GM23338 (cell line): Measurements from ENCODE around the gene GPR42. TPM values are rescaled to one million over a fixed set of nuclear protein-coding genes. Genes with fewer than 3 reads are reported as not detected.
A peak's percentile ranks its signal among the peaks of the same experiment; 100 is the strongest.

Experiments
- ATAC-seq: fragments of 200-7000 bp; cut with Tn5 transposase; 3 replicates; pipeline ENCODE4 v1.9.1; 2020
- DNase-seq: peaks from one replicate; pipeline ENCODE4 v3.0.0-alpha.2; 2015; ENCODE audit warnings: low spot score
- H2AFZ ChIP-seq: fragments of 200-600 bp; sonication (generic); 2 replicates; pipeline ENCODE4 v1.8.0; 2016; ENCODE audit warnings: antibody characterized with exemption, mild to moderate bottlenecking, moderate library complexity
- H3F3A ChIP-seq: fragments of 200-600 bp; sonication (generic); replicated peaks from 2 replicates; pipeline ENCODE4 v1.8.0; 2017; ENCODE audit warnings: antibody characterized with exemption, mixed run types, low read depth
- H3K27ac ChIP-seq: fragments of 200-600 bp; sonication (generic); 2 replicates; pipeline ENCODE4 v1.6.1; 2016; ENCODE audit warnings: low read depth
- H3K27me3 ChIP-seq: fragments of 200-600 bp; sonication (generic); 2 replicates; pipeline ENCODE4 v1.8.0; 2016; ENCODE audit warnings: mild to moderate bottlenecking, mixed run types, moderate library complexity; ENCODE audit not compliant: insufficient read depth
- H3K36me3 ChIP-seq: fragments of 200-600 bp; sonication (generic); 2 replicates; pipeline ENCODE4 v1.8.0; 2016; ENCODE audit warnings: mild to moderate bottlenecking; ENCODE audit not compliant: insufficient read depth
- H3K4me1 ChIP-seq: fragments of 200-600 bp; sonication (generic); 2 replicates; pipeline ENCODE4 v1.8.0; 2016; ENCODE audit warnings: mild to moderate bottlenecking, moderate library complexity; ENCODE audit not compliant: insufficient read depth
- H3K4me2 ChIP-seq: fragments of 200-600 bp; sonication (generic); 2 replicates; pipeline ENCODE4 v1.7.1; 2017; ENCODE audit warnings: mixed run types
- H3K4me3 ChIP-seq: fragments of 200-600 bp; sonication (generic); 2 replicates; pipeline ENCODE4 v1.6.1; 2016; ENCODE audit warnings: mixed run types
- H3K79me2 ChIP-seq: fragments of 200-600 bp; sonication (generic); replicated peaks from 2 replicates; pipeline ENCODE4 v1.8.0; 2017; ENCODE audit warnings: mild to moderate bottlenecking; ENCODE audit not compliant: insufficient read depth
- H3K9me2 ChIP-seq: fragments of 200-600 bp; sonication (generic); 2 replicates; pipeline ENCODE4 v1.8.0; 2017; ENCODE audit not compliant: insufficient read depth
- H4K20me1 ChIP-seq: fragments of 200-600 bp; sonication (generic); replicated peaks from 2 replicates; pipeline ENCODE4 v1.8.0; 2017; ENCODE audit warnings: mild to moderate bottlenecking; ENCODE audit not compliant: insufficient read depth
- H3K27ac Mint-ChIP-seq: 2 replicates; pipeline ENCODE4 v1.8.0; 2020; ENCODE audit warnings: inconsistent platforms, mild to moderate bottlenecking, moderate library complexity, mixed read lengths
- H3K27me3 Mint-ChIP-seq: 3 replicates; pipeline ENCODE4 v1.8.0; 2022; ENCODE audit warnings: low read depth, mild to moderate bottlenecking, moderate library complexity, mixed read lengths, inconsistent platforms; ENCODE audit not compliant: insufficient read depth, poor library complexity
- H3K36me3 Mint-ChIP-seq: 3 replicates; pipeline ENCODE4 v1.8.0; 2021; ENCODE audit warnings: low read depth, mild to moderate bottlenecking, inconsistent platforms, moderate library complexity, mixed read lengths
- H3K4me1 Mint-ChIP-seq: 3 replicates; pipeline ENCODE4 v1.8.0; 2020; ENCODE audit warnings: mild to moderate bottlenecking, inconsistent platforms, mixed read lengths
- H3K4me3 Mint-ChIP-seq: 3 replicates; pipeline ENCODE4 v1.8.0; 2021; ENCODE audit warnings: moderate library complexity, mild to moderate bottlenecking, inconsistent platforms, mixed read lengths
- H3K9me3 Mint-ChIP-seq: 3 replicates; pipeline ENCODE4 v1.8.0; 2020; ENCODE audit warnings: moderate library complexity, mild to moderate bottlenecking, inconsistent platforms, mixed read lengths
- CREB1 ChIP-seq: fragments of 250-450 bp; sonication (Bioruptor Pico); IDR thresholded peaks from 2 replicates; pipeline ENCODE4 v1.5.0; 2020; ENCODE audit warnings: low read depth, mild to moderate bottlenecking, moderate library complexity
- ETS1 ChIP-seq: IDR thresholded peaks from 2 replicates; pipeline ENCODE4 v1.6.1; 2016; ENCODE audit warnings: antibody characterized with exemption
- EZH2 ChIP-seq: fragments of 200-600 bp; sonication (generic); IDR thresholded peaks from one replicate; pipeline ENCODE4 v1.8.0; 2017; ENCODE audit warnings: antibody characterized with exemption, mild to moderate bottlenecking, low read depth; ENCODE audit not compliant: unreplicated experiment
- EZH2phosphoT487 ChIP-seq: fragments of 200-600 bp; sonication (generic); IDR thresholded peaks from one replicate; pipeline ENCODE4 v1.8.1; 2018; ENCODE audit warnings: antibody characterized with exemption; ENCODE audit not compliant: unreplicated experiment
- JUNB ChIP-seq: IDR thresholded peaks from one replicate; pipeline ENCODE4 v1.6.1; 2016; ENCODE audit warnings: antibody characterized with exemption; ENCODE audit not compliant: unreplicated experiment
- NANOG ChIP-seq: IDR thresholded peaks from 2 replicates; pipeline ENCODE4 v1.6.1; 2016; ENCODE audit warnings: antibody characterized with exemption, borderline replicate concordance
- POLR2AphosphoS5 ChIP-seq: IDR thresholded peaks from 2 replicates; pipeline ENCODE4 v1.6.1; 2016; ENCODE audit warnings: antibody characterized with exemption, low read depth
- REST ChIP-seq: IDR thresholded peaks from one replicate; pipeline ENCODE4 v1.6.1; 2018; ENCODE audit warnings: antibody characterized with exemption; ENCODE audit not compliant: unreplicated experiment
- STAT1 ChIP-seq: IDR thresholded peaks from one replicate; pipeline ENCODE4 v1.6.1; 2016; ENCODE audit warnings: antibody characterized with exemption; ENCODE audit not compliant: unreplicated experiment
- ZNF331 ChIP-seq: fragments of 250-450 bp; sonication (Bioruptor Pico); IDR thresholded peaks from 2 replicates; pipeline ENCODE4 v1.5.0; 2020; ENCODE audit warnings: low read depth, mild to moderate bottlenecking, moderate library complexity
- polyA plus RNA-seq: library from polyadenylated mRNA; unstranded; fragments of >200 nt; fragmentation: Nextera tagmentation; extraction: Ambion mirVana; gene quantifications from 2 replicates; pipeline ENCODE4 v1.2.1, GENCODE V29; 2016
- total RNA-seq: library from RNA; depleted of rRNA; stranded (reverse); fragments of >200 nt; shearing (Covaris generic); gene quantifications from 2 replicates; pipeline ENCODE4 v1.2.3, GENCODE V29; 2014
- TF ChIP-seq, protein P1 (sequence below), 2 experiments: fragments of 200-600 bp in 1 of 2; sonication (generic) in 1 of 2; conservative IDR thresholded peaks; 2 replicates each; pipeline versions ENCODE4 v1.5.1 to v1.6.1; 2016 to 2017; ENCODE audit warnings: antibody characterized with exemption in 2 of 2, low read depth in 2 of 2, mild to moderate bottlenecking in 2 of 2, moderate library complexity in 1 of 2

Gene GPR42
- total and polyA plus RNA-seq, 2 experiments from 2014 or later, result not detected

DNA sequence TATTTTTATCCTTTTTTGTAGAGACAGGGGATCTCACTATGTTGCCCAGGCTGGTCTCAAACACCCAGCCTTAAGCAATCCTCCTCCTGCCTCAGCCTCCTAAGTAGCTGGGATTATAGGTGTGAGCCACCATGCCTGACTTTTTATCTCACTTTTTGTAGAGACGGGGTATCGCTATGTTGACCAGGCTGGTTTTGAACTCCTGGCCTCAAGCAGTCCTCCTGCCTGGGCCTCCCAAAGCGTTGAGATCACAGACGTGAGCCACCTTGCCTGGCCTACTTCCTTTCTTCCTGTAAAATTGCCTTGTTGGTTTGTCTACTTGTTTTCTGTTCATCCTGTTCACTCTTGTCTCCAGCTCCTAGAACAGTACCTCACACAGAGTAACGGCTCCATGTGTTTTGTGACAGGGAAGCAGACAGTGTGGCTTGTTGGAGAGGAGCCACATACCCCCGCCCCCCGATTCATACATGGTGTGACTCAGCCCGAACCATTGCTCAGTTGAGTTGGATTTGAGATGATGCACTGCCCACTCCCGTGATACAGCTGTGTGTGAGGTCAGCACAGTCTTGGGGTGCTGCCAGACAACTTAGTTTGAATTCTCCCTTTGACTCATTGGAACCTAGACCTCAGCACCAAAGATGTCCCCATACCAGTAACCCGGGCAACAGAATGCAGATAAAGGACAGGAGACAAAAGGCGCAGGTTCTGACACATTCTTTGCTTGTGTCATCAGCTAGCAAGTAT is 34.2 kb downstream of the GPR42 start:
- H3K4me2 ChIP-seq, result no peak overlapping the region
- H3K27me3 ChIP-seq, result no peaks in the 10 kb centered on the region
- no peaks in the 10 kb centered on the region for H3K4me1 ChIP-seq
- H3K79me2 ChIP-seq, result no peaks in the 10 kb centered on the region
- no peak overlapping the region for H3K4me3 Mint-ChIP-seq
- no peaks in the 10 kb centered on the region for H3K36me3 ChIP-seq
- no peaks in the 10 kb centered on the region for H3K9me2 ChIP-seq
- no peaks in the 10 kb centered on the region for H3K4me1 Mint-ChIP-seq
- TF ChIP-seq NANOG, result no peak
- H3K27me3 Mint-ChIP-seq, result peaks cover 11% of the 10 kb centered on the region
- H3K4me3 ChIP-seq, result no peak overlapping the region
- DNase-seq (peak; percentile 63), ATAC-seq (peak; percentile 22; the same call in 1 of the 3 replicates)
- H3K27ac Mint-ChIP-seq, result no peak overlapping the region
- no peak overlapping the region for H3K27ac ChIP-seq
- H3F3A ChIP-seq, result no peaks in the 10 kb centered on the region
- no peaks in the 10 kb centered on the region for H3K36me3 Mint-ChIP-seq
- peaks cover 3% of the 10 kb centered on the region; the same call in 1 of the 3 replicates for H3K9me3 Mint-ChIP-seq
- no peaks in the 10 kb centered on the region for H4K20me1 ChIP-seq
- H2AFZ ChIP-seq, result no peak overlapping the region

DNA sequence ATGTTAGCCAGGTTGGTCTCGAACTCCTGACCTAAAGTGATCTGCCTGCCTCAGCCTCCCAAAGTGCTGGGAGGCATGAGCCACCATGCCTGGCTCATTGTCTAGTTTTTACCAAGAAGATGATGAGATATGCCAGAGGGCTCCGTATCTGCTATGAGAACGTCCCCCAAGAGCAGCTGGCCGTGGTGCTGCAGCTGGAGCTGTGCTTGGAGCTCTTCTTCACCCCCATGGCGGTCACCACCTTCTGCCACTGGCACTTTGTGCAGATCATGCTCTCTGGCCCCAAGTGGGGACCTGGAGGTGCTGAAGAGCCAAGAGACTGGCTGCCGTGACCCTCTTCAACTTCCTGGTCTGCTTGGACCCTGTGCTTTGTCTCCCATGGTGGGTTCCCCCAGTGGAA is 36.8 kb downstream of the GPR42 start:
- H3K27me3 Mint-ChIP-seq, result peaks cover 11% of the 10 kb centered on the region
- Histone ChIP-seq H3K27ac (no peak overlapping the region), H3K4me1 (no peaks in the 10 kb centered on the region), H3K9me2 (no peaks in the 10 kb centered on the region), H4K20me1 (no peaks in the 10 kb centered on the region), H3K4me3 (no peak overlapping the region), H3F3A (no peaks in the 10 kb centered on the region), H3K79me2 (no peaks in the 10 kb centered on the region), H3K4me2 (no peak overlapping the region), H2AFZ (no peak overlapping the region), H3K27me3 (no peaks in the 10 kb centered on the region), H3K36me3 (no peaks in the 10 kb centered on the region)
- DNase-seq (no peak), ATAC-seq (no peak)
- H3K27ac Mint-ChIP-seq, result no peak overlapping the region
- no peak overlapping the region for H3K4me3 Mint-ChIP-seq
- H3K36me3 Mint-ChIP-seq, result no peaks in the 10 kb centered on the region
- peaks cover 3% of the 10 kb centered on the region; the same call in 1 of the 3 replicates for H3K9me3 Mint-ChIP-seq
- H3K4me1 Mint-ChIP-seq, result no peaks in the 10 kb centered on the region
- TF ChIP-seq POLR2AphosphoS5 (no peak), REST (no peak), JUNB (no peak), STAT1 (no peak), NANOG (no peak), EZH2 (no peak), CREB1 (CRISPR knock-in tag) (no peak), ZNF331 (CRISPR knock-in tag) (no peak), ETS1 (no peak), EZH2phosphoT487 (no peak)
- TF ChIP-seq, protein P1, sequence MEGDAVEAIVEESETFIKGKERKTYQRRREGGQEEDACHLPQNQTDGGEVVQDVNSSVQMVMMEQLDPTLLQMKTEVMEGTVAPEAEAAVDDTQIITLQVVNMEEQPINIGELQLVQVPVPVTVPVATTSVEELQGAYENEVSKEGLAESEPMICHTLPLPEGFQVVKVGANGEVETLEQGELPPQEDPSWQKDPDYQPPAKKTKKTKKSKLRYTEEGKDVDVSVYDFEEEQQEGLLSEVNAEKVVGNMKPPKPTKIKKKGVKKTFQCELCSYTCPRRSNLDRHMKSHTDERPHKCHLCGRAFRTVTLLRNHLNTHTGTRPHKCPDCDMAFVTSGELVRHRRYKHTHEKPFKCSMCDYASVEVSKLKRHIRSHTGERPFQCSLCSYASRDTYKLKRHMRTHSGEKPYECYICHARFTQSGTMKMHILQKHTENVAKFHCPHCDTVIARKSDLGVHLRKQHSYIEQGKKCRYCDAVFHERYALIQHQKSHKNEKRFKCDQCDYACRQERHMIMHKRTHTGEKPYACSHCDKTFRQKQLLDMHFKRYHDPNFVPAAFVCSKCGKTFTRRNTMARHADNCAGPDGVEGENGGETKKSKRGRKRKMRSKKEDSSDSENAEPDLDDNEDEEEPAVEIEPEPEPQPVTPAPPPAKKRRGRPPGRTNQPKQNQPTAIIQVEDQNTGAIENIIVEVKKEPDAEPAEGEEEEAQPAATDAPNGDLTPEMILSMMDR (conservative IDR thresholded peaks at IDR 0.05; ENCODE audit: low read depth in 2 of 2), result no peak
